OCI-LY7 (cell line): ENCODE measurements around the gene CHML.

ENCODE experiments used
- CTCF ChIP-seq: fragments of 200-600 bp; sonication (generic); conservative IDR thresholded peaks from 2 replicates; pipeline ENCODE4 v1.5.1; 2014; ENCODE audit warnings: mild to moderate bottlenecking, antibody characterized with exemption, low read length, moderate library complexity, mixed read lengths
- EZH2phosphoT487 ChIP-seq: fragments of 200-600 bp; sonication (generic); IDR thresholded peaks from 2 replicates; pipeline ENCODE4 v1.6.1; 2018; ENCODE audit warnings: low read depth, borderline replicate concordance, mild to moderate bottlenecking, mixed run types, antibody characterized with exemption, low read length, moderate library complexity, mixed read lengths

GRCh38 chr1:241624935-241625334 is 15.2 kb downstream of the CHML start:
- TF ChIP-seq CTCF (no peak), EZH2phosphoT487 (no peak)
